KMS-11 (cell line): ENCODE results near the gene KRTAP9-9.

Experiments used
- H2AFZ ChIP-seq: fragments of 200-600 bp; sonication (generic); 2 replicates; pipeline ENCODE4 v1.6.1; 2016; ENCODE audit warnings: antibody characterized with exemption, mixed run types, low read depth
- H3K27ac ChIP-seq: fragments of 200-600 bp; sonication (generic); 2 replicates; pipeline ENCODE4 v1.6.1; 2016; ENCODE audit warnings: mild to moderate bottlenecking, mixed run types
- H3K27me3 ChIP-seq: fragments of 200-600 bp; sonication (generic); 2 replicates; pipeline ENCODE4 v1.6.1; 2017; ENCODE audit warnings: mild to moderate bottlenecking, low read depth, mixed run types, moderate library complexity; ENCODE audit not compliant: insufficient read depth
- H3K36me3 ChIP-seq: fragments of 200-600 bp; sonication (generic); 2 replicates; pipeline ENCODE4 v1.6.1; 2017; ENCODE audit warnings: mild to moderate bottlenecking, mixed run types; ENCODE audit not compliant: insufficient read depth
- H3K4me1 ChIP-seq: fragments of 200-600 bp; sonication (generic); 2 replicates; pipeline ENCODE4 v1.6.1; 2016; ENCODE audit warnings: mild to moderate bottlenecking, low read depth, mixed run types; ENCODE audit not compliant: poor library complexity, severe bottlenecking
- H3K4me2 ChIP-seq: fragments of 200-600 bp; sonication (generic); 2 replicates; pipeline ENCODE4 v1.7.0; 2016; ENCODE audit warnings: mild to moderate bottlenecking, mixed run types
- H3K4me3 ChIP-seq: fragments of 200-600 bp; sonication (generic); IDR thresholded peaks from 2 replicates; pipeline ENCODE4 v1.6.1; 2017; ENCODE audit warnings: low read depth, low read length, mixed read lengths; ENCODE audit not compliant: insufficient read depth
- H3K79me2 ChIP-seq: fragments of 200-600 bp; sonication (generic); 2 replicates; pipeline ENCODE4 v1.6.1; 2016; ENCODE audit warnings: low read depth, mixed run types; ENCODE audit not compliant: insufficient read depth
- H3K9ac ChIP-seq: fragments of 200-600 bp; sonication (generic); 2 replicates; pipeline ENCODE4 v1.6.1; 2016; ENCODE audit warnings: mild to moderate bottlenecking, mixed run types
- H4K20me1 ChIP-seq: fragments of 200-600 bp; sonication (generic); 2 replicates; pipeline ENCODE4 v1.6.1; 2016; ENCODE audit warnings: mild to moderate bottlenecking, mixed run types; ENCODE audit not compliant: insufficient read depth
- TF ChIP-seq, protein P1 (sequence below): fragments of 200-600 bp; sonication (generic); conservative IDR thresholded peaks from 2 replicates; pipeline ENCODE4 v1.6.1; 2017; ENCODE audit warnings: low read depth, mild to moderate bottlenecking, antibody characterized with exemption, low read length, moderate library complexity, mixed read lengths

The KRTAP9-9 gene

DNA sequence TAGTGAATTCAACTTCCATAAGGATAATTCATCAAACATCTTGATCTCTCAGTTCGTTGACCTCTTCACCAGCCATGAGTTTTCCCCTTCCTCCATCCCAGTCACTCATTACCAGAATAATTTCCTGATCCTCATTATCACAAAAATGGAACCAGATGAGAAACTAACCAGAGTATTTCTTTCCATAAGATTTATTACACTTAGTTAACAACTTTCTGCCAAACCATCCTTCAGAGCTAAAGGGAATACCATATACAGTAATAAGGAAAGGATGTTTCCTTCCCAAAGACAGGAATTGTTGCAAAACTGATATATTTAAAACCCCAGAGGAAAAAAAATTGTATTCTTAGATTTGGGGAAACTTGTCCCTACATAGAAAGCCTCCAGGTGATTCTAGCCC is 38.8 kb downstream of the KRTAP9-9 start:
- Histone ChIP-seq H3K36me3 (no peaks in the 10 kb centered on the region), H2AFZ (no peak overlapping the region), H4K20me1 (no peaks in the 10 kb centered on the region), H3K27me3 (no peaks in the 10 kb centered on the region), H3K9ac (no peak overlapping the region), H3K4me2 (no peak overlapping the region), H3K4me1 (no peaks in the 10 kb centered on the region), H3K79me2 (no peaks in the 10 kb centered on the region), H3K4me3 (no peak overlapping the region), H3K27ac (no peak overlapping the region)
- TF ChIP-seq, protein P1, sequence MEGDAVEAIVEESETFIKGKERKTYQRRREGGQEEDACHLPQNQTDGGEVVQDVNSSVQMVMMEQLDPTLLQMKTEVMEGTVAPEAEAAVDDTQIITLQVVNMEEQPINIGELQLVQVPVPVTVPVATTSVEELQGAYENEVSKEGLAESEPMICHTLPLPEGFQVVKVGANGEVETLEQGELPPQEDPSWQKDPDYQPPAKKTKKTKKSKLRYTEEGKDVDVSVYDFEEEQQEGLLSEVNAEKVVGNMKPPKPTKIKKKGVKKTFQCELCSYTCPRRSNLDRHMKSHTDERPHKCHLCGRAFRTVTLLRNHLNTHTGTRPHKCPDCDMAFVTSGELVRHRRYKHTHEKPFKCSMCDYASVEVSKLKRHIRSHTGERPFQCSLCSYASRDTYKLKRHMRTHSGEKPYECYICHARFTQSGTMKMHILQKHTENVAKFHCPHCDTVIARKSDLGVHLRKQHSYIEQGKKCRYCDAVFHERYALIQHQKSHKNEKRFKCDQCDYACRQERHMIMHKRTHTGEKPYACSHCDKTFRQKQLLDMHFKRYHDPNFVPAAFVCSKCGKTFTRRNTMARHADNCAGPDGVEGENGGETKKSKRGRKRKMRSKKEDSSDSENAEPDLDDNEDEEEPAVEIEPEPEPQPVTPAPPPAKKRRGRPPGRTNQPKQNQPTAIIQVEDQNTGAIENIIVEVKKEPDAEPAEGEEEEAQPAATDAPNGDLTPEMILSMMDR = no peak

DNA sequence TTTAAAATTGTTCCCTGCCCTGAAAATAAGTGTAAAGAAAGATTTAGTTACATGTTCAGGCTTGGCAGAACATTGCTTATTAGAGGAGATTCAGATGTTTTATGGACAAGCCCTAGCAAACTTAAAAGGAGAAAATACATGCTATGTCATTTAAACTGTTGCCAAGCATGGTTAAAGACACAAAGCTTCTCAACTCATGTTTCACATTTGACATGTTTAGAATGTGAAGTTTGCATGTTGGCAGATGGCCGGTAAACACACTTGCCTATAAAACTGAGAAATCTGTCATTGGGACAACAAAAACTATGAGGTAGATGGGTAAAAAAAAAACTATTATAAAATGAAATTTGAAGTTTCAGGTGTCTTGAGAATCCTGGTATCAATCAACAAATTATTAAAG is 41.7 kb downstream of the KRTAP9-9 start:
- Histone ChIP-seq H2AFZ (no peak overlapping the region), H3K9ac (no peak overlapping the region), H3K4me1 (no peaks in the 10 kb centered on the region), H4K20me1 (no peaks in the 10 kb centered on the region), H3K4me2 (no peak overlapping the region), H3K27ac (no peak overlapping the region), H3K79me2 (no peaks in the 10 kb centered on the region), H3K27me3 (no peaks in the 10 kb centered on the region), H3K4me3 (no peak overlapping the region), H3K36me3 (no peaks in the 10 kb centered on the region)
- TF ChIP-seq, protein P1 = no peak

DNA sequence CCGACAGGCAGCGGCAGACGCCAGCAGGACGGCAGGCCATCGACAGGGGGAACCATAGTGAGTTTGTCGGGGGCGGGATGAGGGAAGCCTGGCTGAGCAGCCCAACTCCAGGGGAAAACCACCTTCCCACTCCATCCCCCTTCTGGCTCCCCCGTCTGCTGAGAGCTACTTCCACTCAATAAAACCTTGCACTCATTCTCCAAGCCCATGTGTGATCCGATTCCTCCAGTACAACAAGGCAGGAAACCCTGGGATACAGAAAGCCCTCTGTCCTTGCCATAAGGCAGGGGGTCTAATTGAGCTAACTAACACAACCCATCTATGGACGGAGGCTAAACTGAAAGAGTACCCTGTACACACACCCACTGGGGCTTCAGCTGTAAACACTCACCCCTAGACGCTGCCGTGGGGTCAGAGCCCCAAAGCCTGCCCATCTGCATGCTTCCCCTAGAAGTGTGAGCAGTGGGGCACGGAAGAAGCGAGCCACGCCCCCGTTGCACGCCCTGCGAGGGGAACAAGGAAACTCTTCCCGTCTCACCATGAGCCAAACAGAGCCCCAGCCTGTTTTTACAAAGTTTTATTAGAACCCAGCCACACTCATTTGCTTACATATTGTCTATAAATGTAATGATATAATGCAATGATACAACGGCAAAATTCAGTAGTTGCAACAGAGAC is 43.4 kb downstream of the KRTAP9-9 start:
- H3K27me3 ChIP-seq = no peaks in the 10 kb centered on the region
- no peaks in the 10 kb centered on the region for H3K79me2 ChIP-seq
- H3K36me3 ChIP-seq = no peaks in the 10 kb centered on the region
- no peak overlapping the region for H3K4me2 ChIP-seq
- H4K20me1 ChIP-seq = no peaks in the 10 kb centered on the region
- no peak overlapping the region for H2AFZ ChIP-seq
- H3K9ac ChIP-seq = no peak overlapping the region
- no peak overlapping the region for H3K27ac ChIP-seq
- no peaks in the 10 kb centered on the region for H3K4me1 ChIP-seq
- H3K4me3 ChIP-seq = no peak overlapping the region
- TF ChIP-seq, protein P1 = no peak

DNA sequence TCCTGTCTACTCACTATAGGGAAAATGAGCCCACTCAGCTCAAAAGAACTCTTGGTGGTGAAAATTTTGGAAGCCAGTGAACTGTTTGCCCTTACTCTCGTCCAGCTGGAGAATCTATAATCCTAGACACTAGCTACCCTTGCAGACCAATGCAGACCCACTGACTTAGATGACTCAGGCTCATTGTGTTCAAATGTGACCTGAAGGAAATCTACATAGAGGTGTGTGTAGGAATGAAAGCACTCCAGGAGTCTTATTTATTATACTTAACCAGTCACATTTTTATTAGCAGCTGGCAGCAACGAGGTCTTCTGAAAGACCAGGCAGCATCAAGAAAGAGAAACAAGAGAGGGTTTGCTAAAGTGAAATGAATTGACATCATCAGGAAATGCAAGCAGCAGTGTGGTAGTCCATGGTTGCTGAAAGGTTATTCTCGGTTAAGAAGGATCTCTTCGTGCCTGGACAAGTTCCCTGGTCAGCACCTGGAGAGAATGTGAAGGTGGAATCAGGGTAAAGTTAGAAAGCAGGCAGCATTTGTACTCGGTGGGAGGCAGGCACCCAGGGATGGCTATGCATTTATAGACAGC is 46.1 kb downstream of the KRTAP9-9 start:
- Histone ChIP-seq H3K27ac (no peak overlapping the region), H3K4me1 (no peaks in the 10 kb centered on the region), H3K27me3 (no peaks in the 10 kb centered on the region), H3K4me3 (no peak overlapping the region), H3K4me2 (no peak overlapping the region), H3K9ac (no peak overlapping the region), H3K36me3 (no peaks in the 10 kb centered on the region), H4K20me1 (no peaks in the 10 kb centered on the region), H3K79me2 (no peaks in the 10 kb centered on the region), H2AFZ (no peak overlapping the region)
- TF ChIP-seq, protein P1 = no peak
